HG03060 (cell line): ENCODE measurements around the gene CTSL.
"Not testable (repeated sequence)": the region's sequence is repeated elsewhere in the genome, so short reads cannot be mapped to it uniquely, and the experiment has no call there.

Source experiments
- ATAC-seq: cut with Tn5 transposase; IDR thresholded peaks from one replicate; pipeline ENCODE4 v1.9.1; 2021; ENCODE audit warnings: low read depth, moderate number of reproducible peaks; ENCODE audit not compliant: unreplicated experiment

The CTSL gene

GRCh38 chr9:87718231-87718630 is 7.7 kb upstream of the CTSL start:
- ATAC-seq: no peak

- no peak for ATAC-seq
Observed at GRCh38 chr9:87718852-87719612, 6.9 kb upstream of the CTSL start.

GRCh38 chr9:87720173-87720572 is 5.7 kb upstream of the CTSL start:
- ATAC-seq: no peak

- ATAC-seq: no peak
Observed at GRCh38 chr9:87722393-87723088, 3.4 kb upstream of the CTSL start.

GRCh38 chr9:87725356-87725899 is 491 bp upstream of the CTSL start:
- no peak for ATAC-seq

- ATAC-seq: no peak
Observed at GRCh38 chr9:87729246-87729645, 3.3 kb downstream of the CTSL start.

- no peak for ATAC-seq
Observed at GRCh38 chr9:87731321-87731720, 5.4 kb downstream of the CTSL start.

- no peak for ATAC-seq
Observed at GRCh38 chr9:87732344-87732743, 6.4 kb downstream of the CTSL start.

- no peak for ATAC-seq
Observed at GRCh38 chr9:87732756-87733155, 6.8 kb downstream of the CTSL start.

GRCh38 chr9:87733273-87734052 is 7.5 kb downstream of the CTSL start:
- no peak for ATAC-seq

GRCh38 chr9:87734106-87734505 is 8.2 kb downstream of the CTSL start:
- ATAC-seq: no peak

GRCh38 chr9:87739546-87739945 is 13.6 kb downstream of the CTSL start:
- ATAC-seq: no peak

GRCh38 chr9:87740209-87740608 is 14.3 kb downstream of the CTSL start:
- ATAC-seq: no peak

GRCh38 chr9:87741326-87741725 is 15.4 kb downstream of the CTSL start:
- no peak for ATAC-seq

- no peak for ATAC-seq
Observed at GRCh38 chr9:87741891-87742290, 16.0 kb downstream of the CTSL start.

GRCh38 chr9:87742813-87743428 is 17.0 kb downstream of the CTSL start:
- ATAC-seq: no peak

GRCh38 chr9:87744247-87744646 is 18.3 kb downstream of the CTSL start:
- not testable (repeated sequence) for ATAC-seq

GRCh38 chr9:87746186-87746585 is 20.3 kb downstream of the CTSL start:
- ATAC-seq: no peak

GRCh38 chr9:87748881-87749280 is 23.0 kb downstream of the CTSL start:
- ATAC-seq: no peak

- no peak for ATAC-seq
Observed at GRCh38 chr9:87749335-87750035, 23.6 kb downstream of the CTSL start.
